HG03469 (cell line): ENCODE results near the gene ERCC5.

Experiments
- ATAC-seq: cut with Tn5 transposase; IDR thresholded peaks from one replicate; pipeline ENCODE4 v1.9.1; 2021; ENCODE audit warnings: mild to moderate bottlenecking, moderate library complexity, moderate number of reproducible peaks; ENCODE audit not compliant: unreplicated experiment

Gene ERCC5

GRCh38 chr13:102917019-102917418 lies 71.2 kb downstream of the ERCC5 start:
- no peak for ATAC-seq

GRCh38 chr13:102922184-102922583 lies 76.4 kb downstream of the ERCC5 start:
- no peak for ATAC-seq
